8988T (cell line): ENCODE results near the gene TEC.
"Not testable (repeated sequence)": the region's sequence is repeated elsewhere in the genome, so short reads cannot be mapped to it uniquely, and the experiment has no call there.

Experiments
- DNase-seq: peaks from one replicate; pipeline ENCODE4 v3.0.0; 2011

The TEC gene

GRCh38 chr4:48193921-48194468 is 75.6 kb downstream of the TEC start:
- no peak for DNase-seq

- DNase-seq, result no peak
Measured at GRCh38 chr4:48193096-48193836, 76.4 kb downstream of the TEC start.

GRCh38 chr4:48191758-48192157 is 77.9 kb downstream of the TEC start:
- DNase-seq, result no peak

GRCh38 chr4:48190839-48191238 is 78.8 kb downstream of the TEC start:
- DNase-seq, result no peak

- no peak for DNase-seq
Measured at GRCh38 chr4:48189731-48190130, 79.9 kb downstream of the TEC start.

GRCh38 chr4:48188390-48188789 is 81.2 kb downstream of the TEC start:
- no peak for DNase-seq

- DNase-seq, result no peak
Measured at GRCh38 chr4:48187813-48188212, 81.8 kb downstream of the TEC start.

GRCh38 chr4:48187066-48187465 is 82.6 kb downstream of the TEC start:
- not testable (repeated sequence) for DNase-seq

- not testable (repeated sequence) for DNase-seq
Measured at GRCh38 chr4:48186394-48186793, 83.2 kb downstream of the TEC start.

GRCh38 chr4:48184882-48185281 is 84.8 kb downstream of the TEC start:
- no peak for DNase-seq

- DNase-seq, result no peak
Measured at GRCh38 chr4:48180234-48180633, 89.4 kb downstream of the TEC start.

GRCh38 chr4:48178931-48179330 is 90.7 kb downstream of the TEC start:
- DNase-seq, result no peak

GRCh38 chr4:48175806-48176205 is 93.8 kb downstream of the TEC start:
- no peak for DNase-seq

GRCh38 chr4:48175328-48175727 is 94.3 kb downstream of the TEC start:
- no peak for DNase-seq

GRCh38 chr4:48173056-48173991 is 96.3 kb downstream of the TEC start:
- peak; percentile 22 for DNase-seq

GRCh38 chr4:48172651-48173050 is 97.0 kb downstream of the TEC start:
- no peak for DNase-seq

GRCh38 chr4:48169636-48170035 is 100.0 kb downstream of the TEC start:
- no peak for DNase-seq

- no peak for DNase-seq
Measured at GRCh38 chr4:48167538-48168263, 101.9 kb downstream of the TEC start.

- DNase-seq, result not testable (repeated sequence)
Measured at GRCh38 chr4:48164561-48164960, 105.1 kb downstream of the TEC start.

GRCh38 chr4:48163746-48164145 is 105.9 kb downstream of the TEC start:
- DNase-seq, result no peak

- DNase-seq, result no peak
Measured at GRCh38 chr4:48162162-48162561, 107.5 kb downstream of the TEC start.

GRCh38 chr4:48157271-48157670 is 112.4 kb downstream of the TEC start:
- DNase-seq, result no peak

- no peak for DNase-seq
Measured at GRCh38 chr4:48156423-48156822, 113.2 kb downstream of the TEC start.
